Mononuclear cell (primary cell): Measurements from ENCODE around the gene GARIN5B. TPM values are rescaled to one million over a fixed set of nuclear protein-coding genes. Genes with fewer than 3 reads are reported as not detected.

ENCODE experiments used
- H3K27me3 ChIP-seq: 2 replicates; pipeline ENCODE4 v1.6.0; 2011; ENCODE audit warnings: low read length, control low read depth; ENCODE audit not compliant: insufficient read depth
- H3K4me1 ChIP-seq: 2 replicates; pipeline ENCODE4 v1.5.1; 2011; ENCODE audit warnings: mild to moderate bottlenecking, low read length, control low read depth; ENCODE audit not compliant: insufficient read depth
- H3K4me3 ChIP-seq: 2 replicates; pipeline ENCODE4 v1.5.1; 2011; ENCODE audit warnings: mild to moderate bottlenecking, low read length, moderate library complexity
- H3K9me3 ChIP-seq: 2 replicates; pipeline ENCODE4 v1.5.1; 2011; ENCODE audit warnings: low read depth, mild to moderate bottlenecking, control low read depth, low read length
- total RNA-seq: library from RNA; depleted of rRNA; stranded (reverse); fragments of >200 nt; gene quantifications from one replicate; pipeline ENCODE4 v1.2.3, GENCODE V29; 2012

The GARIN5B gene
- total RNA-seq, 1 donor = not detected

GRCh38 chr19:55392820-55393761 lies 30.0 kb upstream of the GARIN5B start:
- peaks cover 27% of the 10 kb centered on the region for H3K4me1 ChIP-seq
- H3K9me3 ChIP-seq = no peaks in the 10 kb centered on the region
- no peak overlapping the region for H3K4me3 ChIP-seq
- H3K27me3 ChIP-seq = no peaks in the 10 kb centered on the region

GRCh38 chr19:55391702-55392615 lies 28.9 kb upstream of the GARIN5B start:
- H3K4me1 ChIP-seq = peaks cover 35% of the 10 kb centered on the region
- no peak overlapping the region for H3K4me3 ChIP-seq
- H3K27me3 ChIP-seq = no peaks in the 10 kb centered on the region
- no peaks in the 10 kb centered on the region for H3K9me3 ChIP-seq

DNA sequence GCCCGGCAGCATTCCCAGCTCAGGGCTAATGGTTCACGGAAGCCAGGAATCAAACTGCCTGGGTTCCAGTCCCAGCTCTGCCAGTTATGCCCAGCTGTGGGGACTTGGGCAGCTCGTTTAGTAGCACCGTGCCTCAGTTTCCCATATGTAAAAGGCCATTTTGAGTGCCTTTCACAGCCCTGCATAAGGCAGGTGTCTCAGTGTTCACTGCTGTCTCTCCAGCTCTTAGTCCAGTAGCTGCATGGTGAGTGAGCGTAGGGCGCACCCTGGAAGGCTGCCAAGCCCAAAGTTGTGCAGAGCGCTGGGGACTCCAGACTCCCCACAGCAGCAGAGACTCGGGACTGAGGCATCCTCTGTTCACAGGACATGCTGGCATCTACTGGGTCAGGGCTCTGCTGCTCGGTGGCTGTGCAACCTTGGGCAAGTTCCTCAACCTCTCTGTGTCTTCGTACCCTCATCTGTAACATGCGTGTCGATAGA lies 28.2 kb upstream of the GARIN5B start:
- H3K4me1 ChIP-seq = peaks cover 40% of the 10 kb centered on the region
- no peak overlapping the region for H3K4me3 ChIP-seq
- no peaks in the 10 kb centered on the region for H3K9me3 ChIP-seq
- no peaks in the 10 kb centered on the region for H3K27me3 ChIP-seq

DNA sequence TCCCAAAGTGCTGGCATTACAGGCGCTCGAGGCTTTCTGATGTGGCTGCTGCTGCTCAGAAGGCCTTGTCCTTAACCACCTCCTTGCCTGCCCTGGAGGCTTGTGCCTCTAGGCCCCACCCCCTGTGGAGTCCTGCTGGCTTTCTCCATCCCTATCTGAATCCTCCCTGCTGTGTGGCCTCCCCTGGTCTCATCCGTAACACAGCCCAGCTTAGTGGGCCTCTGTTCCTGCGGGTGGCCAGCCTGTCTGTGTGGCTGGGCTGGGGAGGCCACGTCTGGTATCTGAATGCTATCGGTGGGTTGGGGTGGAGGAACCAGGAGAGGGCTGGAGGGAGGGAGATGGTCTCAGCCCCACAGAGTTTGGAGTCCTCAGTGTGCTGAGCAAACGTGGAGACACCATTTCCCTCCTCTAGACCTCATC lies 27.4 kb upstream of the GARIN5B start:
- Histone ChIP-seq H3K4me1 (peaks cover 40% of the 10 kb centered on the region), H3K4me3 (no peak overlapping the region), H3K27me3 (no peaks in the 10 kb centered on the region), H3K9me3 (no peaks in the 10 kb centered on the region)

DNA sequence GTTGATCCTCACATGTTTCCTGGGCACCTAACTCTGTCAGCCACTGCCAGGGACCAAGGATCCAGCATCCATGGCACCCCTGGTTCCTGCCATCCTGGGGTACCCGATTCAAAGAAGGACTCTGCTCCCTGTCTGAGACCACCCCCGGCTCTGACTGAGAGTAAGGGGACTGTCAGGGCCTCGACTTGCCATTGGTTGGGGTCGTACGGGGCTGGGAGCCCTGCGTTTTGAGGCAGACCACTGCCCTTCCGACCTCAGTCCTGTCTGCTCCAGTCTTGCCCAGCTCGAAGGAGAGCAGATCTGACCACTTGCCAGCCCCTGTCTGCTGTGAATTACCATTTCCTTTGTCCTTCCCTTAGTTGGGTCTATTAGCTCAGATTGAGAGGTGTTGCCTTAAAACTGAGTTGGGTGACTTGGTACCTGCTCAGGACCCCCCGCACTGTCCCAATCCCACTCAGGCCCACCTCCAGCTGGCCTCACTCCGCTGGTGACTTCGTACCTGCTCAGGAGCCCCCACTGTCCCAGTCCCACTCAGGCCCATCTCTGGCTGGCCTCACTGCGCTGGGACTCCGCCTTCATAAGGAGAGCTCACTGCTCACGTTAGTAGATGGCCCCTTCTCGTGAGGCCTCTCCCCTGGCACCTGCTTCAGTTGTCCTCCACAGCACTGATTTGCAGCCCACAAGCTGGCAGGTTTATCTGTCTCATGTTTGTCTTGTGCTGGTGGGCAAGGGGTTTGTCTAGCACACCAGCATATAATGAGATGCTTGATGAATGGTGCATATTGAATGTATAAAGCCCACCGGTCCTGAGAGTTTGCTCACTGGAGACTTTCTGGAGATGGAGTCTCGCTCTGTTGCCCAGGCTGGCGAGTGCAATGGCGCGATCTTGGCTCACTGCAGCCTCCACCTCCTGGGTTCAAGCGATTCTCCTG lies 26.6 kb upstream of the GARIN5B start:
- Histone ChIP-seq H3K4me3 (no peak overlapping the region), H3K4me1 (peaks cover 46% of the 10 kb centered on the region), H3K27me3 (no peaks in the 10 kb centered on the region)

GRCh38 chr19:55387736-55388497 lies 24.9 kb upstream of the GARIN5B start:
- Histone ChIP-seq H3K9me3 (no peaks in the 10 kb centered on the region), H3K4me3 (no peak overlapping the region), H3K4me1 (peaks cover 57% of the 10 kb centered on the region), H3K27me3 (no peaks in the 10 kb centered on the region)

More for the DNA sequence above, 26.6 kb upstream of the GARIN5B start:
- H3K9me3 ChIP-seq = no peaks in the 10 kb centered on the region

GRCh38 chr19:55386493-55386971 lies 23.5 kb upstream of the GARIN5B start:
- peak overlapping the region; percentile 97 for H3K4me3 ChIP-seq

DNA sequence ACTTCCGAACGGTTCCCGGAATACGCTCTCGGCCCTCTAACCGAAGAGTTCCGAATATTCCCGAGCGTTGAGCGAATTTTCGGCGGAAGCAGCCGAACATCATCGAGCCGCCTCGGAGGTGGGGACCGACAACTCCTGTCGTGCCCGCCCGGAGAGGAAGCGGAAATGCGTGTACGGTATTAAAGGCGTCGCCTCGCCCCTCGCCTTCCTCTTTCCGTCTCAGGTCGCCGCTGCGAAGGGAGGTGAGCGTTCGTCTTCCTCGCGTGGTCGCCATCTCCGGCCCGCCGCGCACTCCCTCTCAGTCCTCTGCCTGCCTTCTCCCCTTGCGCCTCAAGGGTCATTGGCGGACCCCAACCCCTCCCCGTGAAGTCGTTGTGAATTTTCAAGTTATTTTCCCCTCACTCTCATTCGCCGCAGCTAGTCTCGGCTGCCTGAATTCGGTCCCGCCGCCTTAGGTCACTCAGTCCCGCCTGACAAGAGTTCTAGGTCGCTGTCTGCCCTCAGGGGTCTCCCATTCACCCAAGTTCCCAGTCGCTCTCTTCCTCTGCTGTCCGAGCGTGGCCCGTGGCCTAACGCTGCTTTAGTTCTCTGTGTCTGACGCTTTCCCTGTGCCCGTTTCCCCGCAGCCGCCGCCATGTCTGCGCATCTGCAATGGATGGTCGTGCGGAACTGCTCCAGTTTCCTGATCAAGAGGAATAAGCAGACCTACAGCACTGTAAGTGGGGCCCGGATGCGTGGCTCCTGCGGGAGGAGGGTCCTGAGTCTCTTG lies 22.8 kb upstream of the GARIN5B start, which contains the start of gene RPL28:
Gene RPL28 (plus strand): TSS at position 209 of the 769 bp plus-strand sequence. CDS start 426 bp downstream, at position 635.
- H3K4me3 ChIP-seq = peak within 1 kb of the TSS; percentile 97
- peaks cover 56% of the 10 kb centered on the region for H3K4me1 ChIP-seq
- H3K27me3 ChIP-seq = no peaks in the 10 kb centered on the region
- no peaks in the 10 kb centered on the region for H3K9me3 ChIP-seq

More at GRCh38 chr19:55386493-55386971, 23.5 kb upstream of the GARIN5B start:
- H3K9me3 ChIP-seq = no peaks in the 10 kb centered on the region
- H3K4me1 ChIP-seq = peaks cover 60% of the 10 kb centered on the region
- no peaks in the 10 kb centered on the region for H3K27me3 ChIP-seq

DNA sequence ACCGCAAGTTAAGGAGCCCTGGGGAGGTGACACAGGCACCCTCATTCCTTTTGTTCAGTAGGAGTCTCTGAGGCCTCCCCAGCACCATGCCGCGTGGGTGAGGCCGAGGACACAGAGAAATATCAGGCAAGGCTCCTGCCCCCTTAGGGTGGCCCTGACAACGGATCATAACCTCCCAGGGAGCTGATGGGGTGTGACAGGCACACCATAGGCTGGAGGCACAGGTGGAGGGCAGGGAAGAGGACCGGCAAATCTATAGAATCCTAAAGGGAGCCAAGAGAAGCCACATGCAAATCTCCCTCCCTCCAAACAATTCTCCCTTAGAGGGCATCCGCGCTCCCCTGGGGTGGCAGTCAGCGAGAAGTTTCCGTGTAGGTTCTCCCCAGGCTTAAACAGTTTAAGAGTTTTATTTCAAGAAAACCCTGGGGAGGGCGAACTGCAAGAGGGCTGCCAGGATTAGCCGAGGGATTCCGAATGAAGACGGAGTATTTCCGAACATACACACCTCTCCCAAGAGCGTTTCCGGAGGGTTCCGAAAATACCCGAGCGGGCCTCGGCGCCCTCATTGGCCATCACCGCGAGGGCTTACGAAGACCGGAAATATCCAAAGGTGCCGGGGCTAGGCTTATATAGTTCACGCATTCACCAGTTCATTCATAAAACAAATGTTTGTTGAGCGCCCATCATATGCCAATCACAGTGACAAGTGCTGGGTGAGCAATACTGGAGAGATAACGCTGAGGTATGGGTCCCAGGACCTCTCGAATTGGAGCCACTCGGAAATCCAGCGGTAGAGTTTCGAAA lies 22.1 kb upstream of the GARIN5B start:
- Histone ChIP-seq H3K9me3 (no peaks in the 10 kb centered on the region), H3K4me3 (peak overlapping the region; percentile 97), H3K4me1 (peaks cover 56% of the 10 kb centered on the region), H3K27me3 (no peaks in the 10 kb centered on the region)

DNA sequence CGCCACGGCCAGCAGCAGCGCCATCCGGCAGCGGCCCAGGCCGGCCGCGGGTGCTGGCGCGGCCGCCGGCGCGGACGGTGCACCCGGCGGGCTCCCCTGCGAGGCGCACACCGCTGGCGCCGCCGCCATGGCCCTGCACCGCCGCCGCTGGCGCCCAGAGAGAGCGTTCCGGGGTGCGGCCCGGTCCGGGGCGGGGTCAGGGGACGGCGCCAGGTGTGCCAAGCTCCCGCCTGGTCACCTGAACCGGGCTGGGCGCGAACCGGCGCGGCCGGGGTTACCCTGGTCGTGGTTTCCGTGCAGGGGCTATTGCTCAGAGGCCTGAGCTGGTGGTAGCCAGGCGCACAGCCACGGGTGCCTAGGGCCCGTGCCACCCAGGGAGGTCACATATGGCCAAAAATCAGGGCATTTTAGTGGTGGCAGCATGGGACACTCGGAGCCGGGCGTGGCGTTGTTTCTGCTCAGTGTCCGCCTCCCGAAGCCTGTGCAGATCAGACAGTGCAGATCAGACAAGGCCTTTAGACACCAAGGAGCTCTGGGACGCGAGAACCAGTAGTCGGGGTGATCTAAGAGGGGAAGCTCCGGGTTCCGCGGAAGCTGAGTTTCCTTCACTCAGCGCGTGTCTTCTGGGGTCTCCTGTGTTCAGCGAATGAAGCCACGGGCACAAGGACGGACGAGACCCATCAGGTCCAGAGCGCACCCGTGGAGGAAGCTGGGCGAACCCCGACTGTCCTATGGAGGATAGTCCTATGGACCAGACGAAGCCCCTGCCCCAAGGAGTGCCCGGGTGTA lies 21.3 kb upstream of the GARIN5B start, which contains the start of gene TMEM238:
Gene TMEM238 (minus strand): TSS at position 162 of the 789 bp plus-strand sequence. CDS start 33 bp downstream, at position 129.
- Histone ChIP-seq H3K4me1 (peaks cover 49% of the 10 kb centered on the region), H3K4me3 (peak within 1 kb of the TSS; percentile 97), H3K9me3 (no peaks in the 10 kb centered on the region), H3K27me3 (no peaks in the 10 kb centered on the region)

DNA sequence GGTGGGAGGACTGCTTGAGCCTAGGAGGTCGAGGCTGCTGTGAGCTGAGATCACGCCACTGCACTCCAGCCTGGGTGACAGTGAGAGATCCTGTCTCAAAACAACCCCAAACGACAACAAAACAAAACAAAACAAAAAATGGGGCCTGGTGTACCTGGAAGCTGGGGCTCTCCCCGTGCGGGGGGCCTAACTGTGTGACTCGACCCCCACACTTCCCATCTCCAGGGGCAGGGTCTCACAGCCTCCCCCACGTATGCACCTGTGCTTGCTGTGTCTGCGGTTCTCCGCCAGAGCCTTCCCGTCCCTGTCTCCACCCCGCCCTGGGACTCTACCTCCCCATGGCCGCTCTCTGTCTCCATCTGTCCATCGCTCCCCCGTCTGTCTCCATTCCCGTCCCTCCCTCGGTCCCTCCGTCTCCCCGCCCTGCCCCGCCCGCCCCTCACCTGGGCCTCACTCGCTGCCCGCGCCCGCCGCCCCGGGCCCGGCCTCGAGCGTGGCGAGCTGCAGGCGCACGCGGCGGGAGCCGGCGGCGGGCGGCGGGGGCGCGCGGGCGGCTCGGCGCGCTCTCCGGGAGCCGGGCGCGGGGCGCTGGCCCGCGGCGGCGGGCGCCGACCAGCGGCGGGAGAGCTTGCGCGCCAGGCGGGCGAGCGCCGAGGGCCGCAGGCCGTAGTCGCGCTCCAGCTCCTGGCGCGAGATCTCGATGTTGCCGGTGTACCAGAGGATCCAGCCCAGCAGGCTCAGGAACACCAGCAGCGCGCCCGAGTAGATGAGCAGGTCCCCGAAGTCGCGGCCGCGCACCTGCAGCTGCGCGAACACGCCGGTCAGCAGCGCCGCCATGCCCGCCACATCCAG lies 20.4 kb upstream of the GARIN5B start:
- H3K4me3 ChIP-seq = peak overlapping the region; percentile 38
- peaks cover 41% of the 10 kb centered on the region for H3K4me1 ChIP-seq
- no peaks in the 10 kb centered on the region for H3K9me3 ChIP-seq
- no peaks in the 10 kb centered on the region for H3K27me3 ChIP-seq
